Ishikawa (cell line): ENCODE results near the gene PCNX4.

Experiments used
- CEBPB ChIP-seq: IDR thresholded peaks from 2 replicates; pipeline ENCODE4 v1.6.1; 2012
- CREB1 ChIP-seq: IDR thresholded peaks from 2 replicates; pipeline ENCODE4 v1.6.1; 2012; ENCODE audit warnings: low read depth
- EGR1 ChIP-seq: IDR thresholded peaks from 2 replicates; pipeline ENCODE4 v1.6.1; 2012
- EP300 ChIP-seq: IDR thresholded peaks from 2 replicates; pipeline ENCODE4 v1.6.1; 2012; ENCODE audit warnings: borderline replicate concordance
- FOXM1 ChIP-seq: IDR thresholded peaks from 2 replicates; pipeline ENCODE4 v1.6.1; 2012; ENCODE audit warnings: low read depth, borderline replicate concordance
- NFIC ChIP-seq: IDR thresholded peaks from 2 replicates; pipeline ENCODE4 v1.6.1; 2012
- RAD21 ChIP-seq: IDR thresholded peaks from 2 replicates; pipeline ENCODE4 v1.6.1; 2012; ENCODE audit warnings: low read depth
- TAF1 ChIP-seq: IDR thresholded peaks from 2 replicates; pipeline ENCODE4 v1.6.1; 2012; ENCODE audit warnings: low read depth, mild to moderate bottlenecking
- TCF12 ChIP-seq: IDR thresholded peaks from 2 replicates; pipeline ENCODE4 v1.6.1; 2012; ENCODE audit warnings: low read depth
- TEAD4 ChIP-seq: IDR thresholded peaks from 2 replicates; pipeline ENCODE4 v1.6.1; 2012
- YY1 ChIP-seq: IDR thresholded peaks from 2 replicates; pipeline ENCODE4 v1.6.1; 2012; ENCODE audit warnings: low read depth
- ZBTB7A ChIP-seq: IDR thresholded peaks from 2 replicates; pipeline ENCODE4 v1.6.1; 2012; ENCODE audit warnings: low read depth
- TF ChIP-seq, protein P1 (sequence below): IDR thresholded peaks from 2 replicates; pipeline ENCODE4 v1.6.1; 2012; ENCODE audit warnings: low read depth, mild to moderate bottlenecking
- TF ChIP-seq, protein P2 (sequence below): IDR thresholded peaks from 2 replicates; pipeline ENCODE4 v1.6.1; 2012
- TF ChIP-seq, protein P3 (sequence below): IDR thresholded peaks from 2 replicates; pipeline ENCODE4 v1.6.1; 2012

PCNX4 gene

GRCh38 chr14:60101786-60102185, 10.1 kb downstream of the PCNX4 start:
- TF ChIP-seq NFIC, result no peak
- no peak for TF ChIP-seq FOXM1
- TF ChIP-seq EGR1, result no peak
- no peak for TF ChIP-seq TEAD4
- no peak for TF ChIP-seq YY1
- no peak for TF ChIP-seq ZBTB7A
- TF ChIP-seq, protein P1, sequence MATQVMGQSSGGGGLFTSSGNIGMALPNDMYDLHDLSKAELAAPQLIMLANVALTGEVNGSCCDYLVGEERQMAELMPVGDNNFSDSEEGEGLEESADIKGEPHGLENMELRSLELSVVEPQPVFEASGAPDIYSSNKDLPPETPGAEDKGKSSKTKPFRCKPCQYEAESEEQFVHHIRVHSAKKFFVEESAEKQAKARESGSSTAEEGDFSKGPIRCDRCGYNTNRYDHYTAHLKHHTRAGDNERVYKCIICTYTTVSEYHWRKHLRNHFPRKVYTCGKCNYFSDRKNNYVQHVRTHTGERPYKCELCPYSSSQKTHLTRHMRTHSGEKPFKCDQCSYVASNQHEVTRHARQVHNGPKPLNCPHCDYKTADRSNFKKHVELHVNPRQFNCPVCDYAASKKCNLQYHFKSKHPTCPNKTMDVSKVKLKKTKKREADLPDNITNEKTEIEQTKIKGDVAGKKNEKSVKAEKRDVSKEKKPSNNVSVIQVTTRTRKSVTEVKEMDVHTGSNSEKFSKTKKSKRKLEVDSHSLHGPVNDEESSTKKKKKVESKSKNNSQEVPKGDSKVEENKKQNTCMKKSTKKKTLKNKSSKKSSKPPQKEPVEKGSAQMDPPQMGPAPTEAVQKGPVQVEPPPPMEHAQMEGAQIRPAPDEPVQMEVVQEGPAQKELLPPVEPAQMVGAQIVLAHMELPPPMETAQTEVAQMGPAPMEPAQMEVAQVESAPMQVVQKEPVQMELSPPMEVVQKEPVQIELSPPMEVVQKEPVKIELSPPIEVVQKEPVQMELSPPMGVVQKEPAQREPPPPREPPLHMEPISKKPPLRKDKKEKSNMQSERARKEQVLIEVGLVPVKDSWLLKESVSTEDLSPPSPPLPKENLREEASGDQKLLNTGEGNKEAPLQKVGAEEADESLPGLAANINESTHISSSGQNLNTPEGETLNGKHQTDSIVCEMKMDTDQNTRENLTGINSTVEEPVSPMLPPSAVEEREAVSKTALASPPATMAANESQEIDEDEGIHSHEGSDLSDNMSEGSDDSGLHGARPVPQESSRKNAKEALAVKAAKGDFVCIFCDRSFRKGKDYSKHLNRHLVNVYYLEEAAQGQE, result no peak
- TF ChIP-seq RAD21, result no peak
- no peak for TF ChIP-seq EP300
- TF ChIP-seq, protein P2, sequence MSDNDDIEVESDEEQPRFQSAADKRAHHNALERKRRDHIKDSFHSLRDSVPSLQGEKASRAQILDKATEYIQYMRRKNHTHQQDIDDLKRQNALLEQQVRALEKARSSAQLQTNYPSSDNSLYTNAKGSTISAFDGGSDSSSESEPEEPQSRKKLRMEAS, result no peak
- TF ChIP-seq TAF1, result no peak
- TF ChIP-seq, protein P3, sequence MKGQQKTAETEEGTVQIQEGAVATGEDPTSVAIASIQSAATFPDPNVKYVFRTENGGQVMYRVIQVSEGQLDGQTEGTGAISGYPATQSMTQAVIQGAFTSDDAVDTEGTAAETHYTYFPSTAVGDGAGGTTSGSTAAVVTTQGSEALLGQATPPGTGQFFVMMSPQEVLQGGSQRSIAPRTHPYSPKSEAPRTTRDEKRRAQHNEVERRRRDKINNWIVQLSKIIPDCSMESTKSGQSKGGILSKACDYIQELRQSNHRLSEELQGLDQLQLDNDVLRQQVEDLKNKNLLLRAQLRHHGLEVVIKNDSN, result no peak
- TF ChIP-seq TCF12, result no peak

DNA sequence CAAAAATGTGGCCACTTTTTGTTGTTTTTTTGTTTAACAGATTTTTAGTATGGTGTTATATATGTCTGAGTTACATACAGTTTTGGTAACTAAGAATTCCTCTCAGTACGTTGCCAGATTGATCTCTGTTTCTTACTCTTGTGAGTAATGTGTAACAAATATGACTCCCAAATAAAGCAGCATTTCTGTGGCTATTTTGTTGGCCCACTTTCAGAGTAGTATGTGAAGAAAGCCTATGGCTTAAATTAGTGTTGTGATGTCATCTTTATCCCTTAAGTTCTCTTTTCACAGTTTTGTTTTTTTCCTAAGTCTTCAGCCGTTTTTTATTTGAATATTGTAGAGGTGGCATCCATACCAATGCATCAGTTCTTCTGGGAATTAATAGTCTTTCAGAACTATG, 10.7 kb downstream of the PCNX4 start:
- no peak for TF ChIP-seq ZBTB7A
- TF ChIP-seq, protein P1, result no peak
- TF ChIP-seq, protein P2, result no peak

GRCh38 chr14:60106339-60106738, 14.6 kb downstream of the PCNX4 start:
- no peak for TF ChIP-seq TEAD4
- TF ChIP-seq, protein P2, result no peak
- no peak for TF ChIP-seq TAF1
- TF ChIP-seq, protein P1, result no peak

DNA sequence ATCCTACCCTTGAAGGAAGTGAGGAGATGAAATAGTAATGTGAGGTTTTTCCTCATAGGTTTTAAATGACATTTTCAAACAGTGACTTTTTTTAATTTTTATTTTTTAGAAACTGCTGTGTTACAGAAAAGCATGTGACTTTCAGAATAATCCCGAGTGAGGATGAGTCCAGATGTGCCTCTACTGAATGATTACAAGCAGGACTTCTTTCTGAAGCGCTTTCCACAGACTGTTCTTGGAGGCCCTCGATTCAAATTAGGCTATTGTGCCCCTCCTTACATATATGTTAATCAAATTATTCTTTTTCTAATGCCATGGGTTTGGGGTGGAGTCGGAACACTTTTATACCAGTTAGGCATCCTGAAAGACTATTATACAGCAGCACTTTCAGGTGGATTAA, 15.8 kb downstream of the PCNX4 start:
- no peak for TF ChIP-seq TEAD4
- no peak for TF ChIP-seq EP300
- TF ChIP-seq, protein P1, result no peak
- TF ChIP-seq RAD21, result no peak
- TF ChIP-seq FOXM1, result no peak
- TF ChIP-seq TCF12, result no peak
- TF ChIP-seq NFIC, result no peak
- TF ChIP-seq, protein P2, result no peak
- TF ChIP-seq TAF1, result no peak
- no peak for TF ChIP-seq CREB1
- TF ChIP-seq, protein P3, result no peak
- no peak for TF ChIP-seq YY1
- TF ChIP-seq CEBPB, result no peak
- no peak for TF ChIP-seq EGR1
